Natural killer cell treated with Interleukin-12 subunit alpha and Interleukin-12 subunit beta and Interleukin-15 and Interleukin-18, amount 100 ng/mL, for 72 hours (primary cell): ENCODE measurements around the gene DIP2C. TPM values are rescaled to one million over a fixed set of nuclear protein-coding genes. Genes with fewer than 3 reads are reported as not detected.

Source experiments
- ATAC-seq, 2 donors: fragments of 150-1000 bp; cut with Tn5 transposase in 1 of 2; sonication (Bioruptor Pico), chemical (Tn5 transposase) in 1 of 2; 2 replicates each; pipeline ENCODE4 v1.10.0; 2021
- DNase-seq: peaks from one replicate; pipeline ENCODE4 v3.0.0; 2022; ENCODE audit warnings: low spot score
- H3K27ac Mint-ChIP-seq, 2 donors: 1 replicate in 1 of 2; 2 replicates in 1 of 2; pipeline ENCODE4 v1.8.0; 2022; ENCODE audit warnings: mixed read lengths in 2 of 2, mild to moderate bottlenecking in 1 of 2, moderate library complexity in 1 of 2
- H3K27me3 Mint-ChIP-seq, 2 donors: 1 replicate in 1 of 2; 2 replicates in 1 of 2; pipeline ENCODE4 v1.8.0; 2022; ENCODE audit warnings: mixed read lengths in 2 of 2
- H3K36me3 Mint-ChIP-seq: one replicate; pipeline ENCODE4 v1.8.0; 2022; ENCODE audit warnings: mixed read lengths
- H3K4me1 Mint-ChIP-seq, 2 donors: 1 replicate in 1 of 2; 2 replicates in 1 of 2; pipeline ENCODE4 v1.8.0; 2022; ENCODE audit warnings: low read depth in 2 of 2, mixed read lengths in 2 of 2, mild to moderate bottlenecking in 1 of 2
- H3K4me3 Mint-ChIP-seq: one replicate; pipeline ENCODE4 v1.8.0; 2022; ENCODE audit warnings: mixed read lengths
- H3K9me3 Mint-ChIP-seq: 2 replicates; pipeline ENCODE4 v1.8.0; 2022; ENCODE audit warnings: mixed read lengths
- total RNA-seq, 2 donors: library from RNA; stranded (reverse); gene quantifications; one replicate each; pipeline ENCODE4 v1.2.3, GENCODE V29; 2022

The DIP2C gene
- total RNA-seq, 2 donors from 2014 or later: 0.57 to 0.98 TPM

GRCh38 chr10:550665-551372, 138.6 kb downstream of the DIP2C start:
- Mint-ChIP-seq H3K36me3 (no peaks in the 10 kb centered on the region), H3K27me3 (peaks cover 29 to 42% of the 10 kb centered on the region in 2 donors), H3K4me3 (no peak overlapping the region), H3K4me1 (no peaks in the 10 kb centered on the region), H3K27ac (no peak overlapping the region), H3K9me3 (no peaks in the 10 kb centered on the region)
- ATAC-seq (peak; percentile 11 to 25), DNase-seq (no peak)

- no peak for ATAC-seq
- Mint-ChIP-seq H3K4me3 (no peak overlapping the region), H3K36me3 (no peaks in the 10 kb centered on the region), H3K27ac (no peak overlapping the region), H3K4me1 (peaks cover 0 to 2% of the 10 kb centered on the region in 2 donors), H3K9me3 (no peaks in the 10 kb centered on the region), H3K27me3 (peaks cover 23 to 37% of the 10 kb centered on the region in 2 donors)
- DNase-seq: no peak
Measured at GRCh38 chr10:549391-549790, 140.1 kb downstream of the DIP2C start.

- no peaks in the 10 kb centered on the region for H3K9me3 Mint-ChIP-seq
- no peak for ATAC-seq
- DNase-seq: no peak
- H3K4me3 Mint-ChIP-seq: no peak overlapping the region
- H3K4me1 Mint-ChIP-seq: peaks cover 0 to 3% of the 10 kb centered on the region in 2 donors
- H3K27ac Mint-ChIP-seq: no peak overlapping the region
- H3K27me3 Mint-ChIP-seq: peaks cover 21 to 30% of the 10 kb centered on the region in 2 donors
- no peaks in the 10 kb centered on the region for H3K36me3 Mint-ChIP-seq
Measured at GRCh38 chr10:548238-548901, 141.1 kb downstream of the DIP2C start.

- Mint-ChIP-seq H3K9me3 (no peaks in the 10 kb centered on the region), H3K27me3 (peaks cover 25 to 34% of the 10 kb centered on the region in 2 donors), H3K4me3 (no peak overlapping the region), H3K4me1 (peaks cover 0 to 3% of the 10 kb centered on the region in 2 donors), H3K36me3 (no peaks in the 10 kb centered on the region), H3K27ac (no peak overlapping the region)
- no peak for ATAC-seq
- no peak for DNase-seq
Measured at GRCh38 chr10:547591-548081, 141.8 kb downstream of the DIP2C start.

- H3K27ac Mint-ChIP-seq: no peak overlapping the region
Measured at GRCh38 chr10:546971-547590, 142.4 kb downstream of the DIP2C start.

GRCh38 chr10:546451-546850, 143.0 kb downstream of the DIP2C start:
- Mint-ChIP-seq H3K4me1 (peaks cover 7 to 10% of the 10 kb centered on the region in 2 donors), H3K36me3 (no peaks in the 10 kb centered on the region), H3K27ac (no peak overlapping the region), H3K4me3 (no peak overlapping the region), H3K27me3 (peaks cover 33 to 46% of the 10 kb centered on the region in 2 donors), H3K9me3 (no peaks in the 10 kb centered on the region)
- no peak for DNase-seq
- ATAC-seq: no peak

More at GRCh38 chr10:546971-547590, 142.4 kb downstream of the DIP2C start:
- peaks cover under 1 to 4% of the 10 kb centered on the region in 2 donors for H3K4me1 Mint-ChIP-seq
- no peak overlapping the region for H3K4me3 Mint-ChIP-seq
- peak; percentile 49 for DNase-seq
- no peaks in the 10 kb centered on the region for H3K9me3 Mint-ChIP-seq
- peaks cover 28 to 39% of the 10 kb centered on the region in 2 donors for H3K27me3 Mint-ChIP-seq
- ATAC-seq: no peak
- no peaks in the 10 kb centered on the region for H3K36me3 Mint-ChIP-seq

- DNase-seq (no peak), ATAC-seq (no peak)
- Mint-ChIP-seq H3K9me3 (no peaks in the 10 kb centered on the region), H3K4me1 (peaks cover 18 to 21% of the 10 kb centered on the region in 2 donors), H3K27me3 (peaks cover 44 to 62% of the 10 kb centered on the region in 2 donors), H3K4me3 (no peak overlapping the region), H3K27ac (no peak overlapping the region), H3K36me3 (no peaks in the 10 kb centered on the region)
Measured at GRCh38 chr10:543862-544822, 145.3 kb downstream of the DIP2C start.

GRCh38 chr10:543131-543530, 146.3 kb downstream of the DIP2C start:
- peaks cover 45 to 62% of the 10 kb centered on the region in 2 donors for H3K27me3 Mint-ChIP-seq
- no peak for ATAC-seq

GRCh38 chr10:541750-542371, 147.6 kb downstream of the DIP2C start:
- no peak for ATAC-seq
- Mint-ChIP-seq H3K9me3 (no peaks in the 10 kb centered on the region), H3K27me3 (peaks cover 41 to 57% of the 10 kb centered on the region in 2 donors), H3K4me3 (no peak overlapping the region), H3K36me3 (no peaks in the 10 kb centered on the region), H3K27ac (peak overlapping the region in 1 of 2 donors; percentile 68), H3K4me1 (peaks cover 18 to 21% of the 10 kb centered on the region in 2 donors)
- DNase-seq: no peak

More at GRCh38 chr10:543131-543530, 146.3 kb downstream of the DIP2C start:
- Mint-ChIP-seq H3K27ac (no peak overlapping the region), H3K4me3 (no peak overlapping the region), H3K9me3 (no peaks in the 10 kb centered on the region), H3K4me1 (peaks cover 18 to 21% of the 10 kb centered on the region in 2 donors), H3K36me3 (no peaks in the 10 kb centered on the region)
- no peak for DNase-seq

- Mint-ChIP-seq H3K36me3 (no peaks in the 10 kb centered on the region), H3K4me1 (peaks cover 18 to 21% of the 10 kb centered on the region in 2 donors), H3K4me3 (no peak overlapping the region), H3K9me3 (no peaks in the 10 kb centered on the region), H3K27me3 (peaks cover 38 to 53% of the 10 kb centered on the region in 2 donors), H3K27ac (no peak overlapping the region)
- ATAC-seq (peak in 1 of 2 donors; percentile 39), DNase-seq (no peak)
Measured at GRCh38 chr10:541041-541440, 148.4 kb downstream of the DIP2C start.

- H3K27ac Mint-ChIP-seq: no peak overlapping the region
- no peak for ATAC-seq
- H3K4me1 Mint-ChIP-seq: peaks cover 18% of the 10 kb centered on the region in 2 donors
- H3K27me3 Mint-ChIP-seq: peaks cover 46 to 53% of the 10 kb centered on the region in 2 donors
- H3K36me3 Mint-ChIP-seq: no peaks in the 10 kb centered on the region
- no peaks in the 10 kb centered on the region for H3K9me3 Mint-ChIP-seq
- no peak overlapping the region for H3K4me3 Mint-ChIP-seq
- DNase-seq: no peak
Measured at GRCh38 chr10:538895-539294, 150.6 kb downstream of the DIP2C start.

GRCh38 chr10:536935-537334, 152.5 kb downstream of the DIP2C start:
- Mint-ChIP-seq H3K4me1 (peaks cover 15 to 16% of the 10 kb centered on the region in 2 donors), H3K4me3 (no peak overlapping the region), H3K27me3 (peaks cover 37 to 55% of the 10 kb centered on the region in 2 donors), H3K36me3 (no peaks in the 10 kb centered on the region), H3K9me3 (no peaks in the 10 kb centered on the region), H3K27ac (no peak overlapping the region)
- no peak for DNase-seq
- no peak for ATAC-seq
